ENCODE data around the gene PCSK7.

PCSK7 gene

DNA sequence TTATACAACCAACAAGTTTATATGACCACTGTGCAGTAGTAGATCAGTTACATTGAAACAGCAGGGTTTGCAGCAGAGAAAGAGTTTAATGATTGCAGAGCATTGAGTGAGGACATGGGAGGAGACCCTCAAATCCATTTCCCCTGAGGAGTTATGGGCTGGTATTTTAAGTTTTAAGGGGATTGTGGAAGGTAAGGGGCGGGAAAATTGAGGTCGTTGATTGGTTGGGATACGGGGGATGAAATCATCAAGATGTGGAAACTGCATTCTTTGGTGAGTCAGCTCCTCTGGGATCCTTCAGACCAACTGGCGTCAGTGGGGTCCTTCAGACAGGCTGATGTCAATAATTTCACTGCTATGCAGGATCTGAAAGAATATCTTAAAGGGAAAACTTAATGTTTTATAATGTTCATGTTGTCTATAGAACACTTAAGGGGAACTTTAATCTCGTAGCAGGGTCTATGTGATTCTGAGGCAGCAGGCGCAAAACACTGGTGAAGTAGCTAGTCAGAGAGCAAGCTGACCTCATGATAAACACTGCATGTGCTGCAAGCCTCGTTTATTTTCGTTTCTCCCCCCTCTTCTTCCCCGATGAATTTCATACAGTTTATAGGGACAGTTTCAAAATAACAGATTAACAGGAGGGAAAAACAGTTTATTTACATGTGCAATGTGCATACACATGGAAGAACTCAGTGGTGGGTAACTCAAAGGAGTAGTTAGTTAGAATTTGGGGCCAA lies 41.8 kb upstream of the PCSK7 start (continued):
- TF ChIP-seq, protein P1, sequence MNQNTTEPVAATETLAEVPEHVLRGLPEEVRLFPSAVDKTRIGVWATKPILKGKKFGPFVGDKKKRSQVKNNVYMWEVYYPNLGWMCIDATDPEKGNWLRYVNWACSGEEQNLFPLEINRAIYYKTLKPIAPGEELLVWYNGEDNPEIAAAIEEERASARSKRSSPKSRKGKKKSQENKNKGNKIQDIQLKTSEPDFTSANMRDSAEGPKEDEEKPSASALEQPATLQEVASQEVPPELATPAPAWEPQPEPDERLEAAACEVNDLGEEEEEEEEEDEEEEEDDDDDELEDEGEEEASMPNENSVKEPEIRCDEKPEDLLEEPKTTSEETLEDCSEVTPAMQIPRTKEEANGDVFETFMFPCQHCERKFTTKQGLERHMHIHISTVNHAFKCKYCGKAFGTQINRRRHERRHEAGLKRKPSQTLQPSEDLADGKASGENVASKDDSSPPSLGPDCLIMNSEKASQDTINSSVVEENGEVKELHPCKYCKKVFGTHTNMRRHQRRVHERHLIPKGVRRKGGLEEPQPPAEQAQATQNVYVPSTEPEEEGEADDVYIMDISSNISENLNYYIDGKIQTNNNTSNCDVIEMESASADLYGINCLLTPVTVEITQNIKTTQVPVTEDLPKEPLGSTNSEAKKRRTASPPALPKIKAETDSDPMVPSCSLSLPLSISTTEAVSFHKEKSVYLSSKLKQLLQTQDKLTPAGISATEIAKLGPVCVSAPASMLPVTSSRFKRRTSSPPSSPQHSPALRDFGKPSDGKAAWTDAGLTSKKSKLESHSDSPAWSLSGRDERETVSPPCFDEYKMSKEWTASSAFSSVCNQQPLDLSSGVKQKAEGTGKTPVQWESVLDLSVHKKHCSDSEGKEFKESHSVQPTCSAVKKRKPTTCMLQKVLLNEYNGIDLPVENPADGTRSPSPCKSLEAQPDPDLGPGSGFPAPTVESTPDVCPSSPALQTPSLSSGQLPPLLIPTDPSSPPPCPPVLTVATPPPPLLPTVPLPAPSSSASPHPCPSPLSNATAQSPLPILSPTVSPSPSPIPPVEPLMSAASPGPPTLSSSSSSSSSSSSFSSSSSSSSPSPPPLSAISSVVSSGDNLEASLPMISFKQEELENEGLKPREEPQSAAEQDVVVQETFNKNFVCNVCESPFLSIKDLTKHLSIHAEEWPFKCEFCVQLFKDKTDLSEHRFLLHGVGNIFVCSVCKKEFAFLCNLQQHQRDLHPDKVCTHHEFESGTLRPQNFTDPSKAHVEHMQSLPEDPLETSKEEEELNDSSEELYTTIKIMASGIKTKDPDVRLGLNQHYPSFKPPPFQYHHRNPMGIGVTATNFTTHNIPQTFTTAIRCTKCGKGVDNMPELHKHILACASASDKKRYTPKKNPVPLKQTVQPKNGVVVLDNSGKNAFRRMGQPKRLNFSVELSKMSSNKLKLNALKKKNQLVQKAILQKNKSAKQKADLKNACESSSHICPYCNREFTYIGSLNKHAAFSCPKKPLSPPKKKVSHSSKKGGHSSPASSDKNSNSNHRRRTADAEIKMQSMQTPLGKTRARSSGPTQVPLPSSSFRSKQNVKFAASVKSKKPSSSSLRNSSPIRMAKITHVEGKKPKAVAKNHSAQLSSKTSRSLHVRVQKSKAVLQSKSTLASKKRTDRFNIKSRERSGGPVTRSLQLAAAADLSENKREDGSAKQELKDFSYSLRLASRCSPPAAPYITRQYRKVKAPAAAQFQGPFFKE (tag by site-specific recombination; IDR thresholded peaks at IDR 0.05; ENCODE audit: borderline replicate concordance) = no peak
- TF ChIP-seq ZNF529 (tag by site-specific recombination; IDR thresholded peaks at IDR 0.05; ENCODE audit: insufficient replicate concordance) = no peak
- TF ChIP-seq RBAK (tag by site-specific recombination; IDR thresholded peaks at IDR 0.05) = no peak
- no peak for TF ChIP-seq ZFP3 (tag by site-specific recombination; IDR thresholded peaks at IDR 0.05; ENCODE audit: low read depth)
- no peak for TF ChIP-seq HOXC10 (CRISPR knock-in tag; IDR thresholded peaks at IDR 0.05)
- peak; percentile 51; the same call in 1 of the 2 replicates for TF ChIP-seq ZNF24 (tag by site-specific recombination; IDR thresholded peaks at IDR 0.05)
- TF ChIP-seq ZNF280D (tag by site-specific recombination; IDR thresholded peaks at IDR 0.05) = no peak
- TF ChIP-seq SCRT1 (tag by site-specific recombination; IDR thresholded peaks at IDR 0.05; ENCODE audit: borderline replicate concordance) = no peak
- peak; percentile 99 for TF ChIP-seq TRIM28 (IDR thresholded peaks at IDR 0.05; ENCODE audit: borderline replicate concordance, low read length)
- peak; percentile 73 for TF ChIP-seq INSM2 (tag by site-specific recombination; IDR thresholded peaks at IDR 0.05)
- TF ChIP-seq PRDM1 (tag by site-specific recombination; IDR thresholded peaks at IDR 0.05) = no peak
- TF ChIP-seq PBX3 (CRISPR knock-in tag; IDR thresholded peaks at IDR 0.05) = no peak
- peak; percentile 76 for TF ChIP-seq ZBTB21 (tag by site-specific recombination; IDR thresholded peaks at IDR 0.05)
- TF ChIP-seq ZNF341 (tag by site-specific recombination; IDR thresholded peaks at IDR 0.05; ENCODE audit: low read depth) = no peak
- no peak for TF ChIP-seq YY1 (tag by site-specific recombination; IDR thresholded peaks at IDR 0.05)
- no peak for TF ChIP-seq ZNF785 (tag by site-specific recombination; IDR thresholded peaks at IDR 0.05)
- peak; percentile 80 for TF ChIP-seq ZNF692 (tag by site-specific recombination; IDR thresholded peaks at IDR 0.05)
- peak; percentile 74 for TF ChIP-seq ZNF398 (tag by site-specific recombination; IDR thresholded peaks at IDR 0.05)
- peak; percentile 54 for TF ChIP-seq SCRT2 (tag by site-specific recombination; IDR thresholded peaks at IDR 0.05)
- TF ChIP-seq, protein P2, sequence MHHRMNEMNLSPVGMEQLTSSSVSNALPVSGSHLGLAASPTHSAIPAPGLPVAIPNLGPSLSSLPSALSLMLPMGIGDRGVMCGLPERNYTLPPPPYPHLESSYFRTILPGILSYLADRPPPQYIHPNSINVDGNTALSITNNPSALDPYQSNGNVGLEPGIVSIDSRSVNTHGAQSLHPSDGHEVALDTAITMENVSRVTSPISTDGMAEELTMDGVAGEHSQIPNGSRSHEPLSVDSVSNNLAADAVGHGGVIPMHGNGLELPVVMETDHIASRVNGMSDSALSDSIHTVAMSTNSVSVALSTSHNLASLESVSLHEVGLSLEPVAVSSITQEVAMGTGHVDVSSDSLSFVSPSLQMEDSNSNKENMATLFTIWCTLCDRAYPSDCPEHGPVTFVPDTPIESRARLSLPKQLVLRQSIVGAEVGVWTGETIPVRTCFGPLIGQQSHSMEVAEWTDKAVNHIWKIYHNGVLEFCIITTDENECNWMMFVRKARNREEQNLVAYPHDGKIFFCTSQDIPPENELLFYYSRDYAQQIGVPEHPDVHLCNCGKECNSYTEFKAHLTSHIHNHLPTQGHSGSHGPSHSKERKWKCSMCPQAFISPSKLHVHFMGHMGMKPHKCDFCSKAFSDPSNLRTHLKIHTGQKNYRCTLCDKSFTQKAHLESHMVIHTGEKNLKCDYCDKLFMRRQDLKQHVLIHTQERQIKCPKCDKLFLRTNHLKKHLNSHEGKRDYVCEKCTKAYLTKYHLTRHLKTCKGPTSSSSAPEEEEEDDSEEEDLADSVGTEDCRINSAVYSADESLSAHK (tag by site-specific recombination; IDR thresholded peaks at IDR 0.05) = no peak
- no peak for TF ChIP-seq ZNF10 (tag by site-specific recombination; IDR thresholded peaks at IDR 0.05)

All from HEK293 (cell line).